PC-9 (cell line): ENCODE results near the gene BTG4.

Source experiments
- EZH2 ChIP-seq: fragments of 200-600 bp; sonication (generic); IDR thresholded peaks from 2 replicates; pipeline ENCODE4 v1.8.0; 2017; ENCODE audit warnings: antibody characterized with exemption, low read depth
- TF ChIP-seq, protein P1 (sequence below): fragments of 200-600 bp; sonication (generic); conservative IDR thresholded peaks from 2 replicates; pipeline ENCODE4 v1.6.1; 2017; ENCODE audit warnings: mixed run types, antibody characterized with exemption, mild to moderate bottlenecking, moderate library complexity

GRCh38 chr11:111513240-111513605, 1.0 kb upstream of the BTG4 start:
- TF ChIP-seq, protein P1, sequence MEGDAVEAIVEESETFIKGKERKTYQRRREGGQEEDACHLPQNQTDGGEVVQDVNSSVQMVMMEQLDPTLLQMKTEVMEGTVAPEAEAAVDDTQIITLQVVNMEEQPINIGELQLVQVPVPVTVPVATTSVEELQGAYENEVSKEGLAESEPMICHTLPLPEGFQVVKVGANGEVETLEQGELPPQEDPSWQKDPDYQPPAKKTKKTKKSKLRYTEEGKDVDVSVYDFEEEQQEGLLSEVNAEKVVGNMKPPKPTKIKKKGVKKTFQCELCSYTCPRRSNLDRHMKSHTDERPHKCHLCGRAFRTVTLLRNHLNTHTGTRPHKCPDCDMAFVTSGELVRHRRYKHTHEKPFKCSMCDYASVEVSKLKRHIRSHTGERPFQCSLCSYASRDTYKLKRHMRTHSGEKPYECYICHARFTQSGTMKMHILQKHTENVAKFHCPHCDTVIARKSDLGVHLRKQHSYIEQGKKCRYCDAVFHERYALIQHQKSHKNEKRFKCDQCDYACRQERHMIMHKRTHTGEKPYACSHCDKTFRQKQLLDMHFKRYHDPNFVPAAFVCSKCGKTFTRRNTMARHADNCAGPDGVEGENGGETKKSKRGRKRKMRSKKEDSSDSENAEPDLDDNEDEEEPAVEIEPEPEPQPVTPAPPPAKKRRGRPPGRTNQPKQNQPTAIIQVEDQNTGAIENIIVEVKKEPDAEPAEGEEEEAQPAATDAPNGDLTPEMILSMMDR, result no peak
- TF ChIP-seq EZH2, result no peak
